Airway epithelial cell (primary cell): ENCODE measurements around the gene AHCY. TPM values are rescaled to one million over a fixed set of nuclear protein-coding genes. Genes with fewer than 3 reads are reported as not detected.

ENCODE experiments used
- total RNA-seq: library from RNA; depleted of rRNA; stranded (reverse); fragments of >200 nt; gene quantifications from 2 replicates; pipeline ENCODE4 v1.2.3, GENCODE V29; 2015

Gene AHCY
- total RNA-seq = 255 and 273 TPM in 2 replicates

DNA sequence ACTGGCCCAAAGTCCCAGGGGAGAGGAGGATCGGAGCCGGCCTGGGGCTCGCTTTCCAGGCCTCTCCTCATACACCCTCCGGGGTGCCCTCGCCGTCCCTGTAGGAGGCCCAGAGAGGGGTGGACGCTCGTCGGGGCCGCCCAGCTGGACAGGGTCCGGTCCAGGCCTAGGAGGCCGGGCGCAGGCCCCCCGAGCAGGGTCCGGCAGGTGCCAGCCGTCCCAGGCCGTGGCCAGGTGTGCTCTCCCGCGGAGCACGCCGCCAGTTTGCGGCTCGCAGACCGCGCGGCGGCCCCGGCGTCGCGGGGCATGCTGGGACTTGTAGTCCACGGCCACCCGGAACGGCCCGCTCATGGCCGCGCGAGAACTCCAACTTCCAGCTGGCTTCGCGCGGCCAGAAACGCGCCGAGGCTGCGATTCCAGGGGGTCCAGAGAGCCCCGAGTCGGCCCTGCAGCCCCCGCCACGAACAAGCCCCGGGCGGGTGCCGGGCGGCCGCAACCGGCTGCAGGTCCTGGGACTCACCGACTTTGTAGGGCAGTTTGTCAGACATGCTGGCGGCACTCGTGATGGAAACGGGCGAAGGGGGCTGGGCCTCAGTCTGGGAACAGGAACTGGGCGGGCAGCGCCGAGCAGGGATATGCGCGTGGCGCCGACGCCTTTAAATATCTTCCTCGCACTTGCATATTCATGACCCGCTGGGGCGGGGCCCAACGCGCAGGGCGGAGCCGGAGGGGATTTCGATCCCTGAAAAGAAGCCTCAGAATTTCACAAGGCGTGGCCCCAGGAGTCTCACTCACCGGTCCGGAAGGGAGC is at the start of gene AHCY:
Gene AHCY, minus strand, starts transcription at position 633 of the 811 bp plus-strand sequence. Its CDS starts 85 bp downstream, at position 548.

DNA sequence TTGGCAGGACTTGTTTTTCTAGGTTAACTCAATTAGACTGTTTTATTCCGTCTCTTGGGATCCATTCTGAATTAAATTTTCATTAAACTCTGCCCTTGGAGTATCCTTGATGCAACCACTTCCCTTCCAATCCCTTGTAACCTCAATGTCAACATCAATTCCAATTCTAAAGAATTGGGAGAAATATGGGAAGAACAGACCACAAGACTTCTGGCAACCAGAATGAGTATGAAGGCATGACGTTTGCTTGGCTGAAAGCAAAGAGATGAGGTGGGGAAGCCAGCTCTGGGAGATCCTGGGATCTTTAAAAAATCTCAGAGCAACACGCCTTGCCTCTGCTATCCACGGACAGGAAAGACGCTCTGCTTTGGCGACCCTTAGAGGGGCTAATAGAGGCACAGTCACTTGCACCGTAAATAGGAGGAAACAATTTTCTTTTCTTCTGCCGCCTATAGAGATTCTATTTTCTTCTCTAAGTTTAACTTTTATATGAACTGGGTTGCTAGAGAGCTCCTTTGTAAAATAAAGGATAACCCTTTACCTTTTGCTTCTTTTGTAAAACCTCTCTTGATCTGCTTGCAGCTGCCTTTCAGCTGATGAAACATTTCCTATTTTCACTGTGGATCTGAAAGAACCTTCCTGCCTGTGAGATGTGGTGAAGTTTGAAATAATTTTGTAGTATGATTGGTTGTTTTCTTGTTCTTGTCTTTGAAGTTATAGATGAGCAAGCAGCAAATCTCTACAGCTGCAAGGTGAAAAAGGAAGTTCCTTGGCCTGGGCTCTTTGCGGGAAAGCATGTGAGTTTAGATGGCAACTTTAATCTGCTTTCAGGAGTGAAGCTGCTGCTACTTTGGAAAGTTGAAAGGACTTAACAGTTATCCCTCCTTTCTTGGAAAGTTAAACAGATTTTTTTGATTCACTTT is 62.2 kb downstream of the AHCY start, which contains the start of gene ASIP:
Gene ASIP, plus strand, starts transcription at position 731 of the 923 bp plus-strand sequence. CDS start 18,952 bp downstream, outside the sequence.

Other genes starting within 250 kb of the AHCY start
- gene EIF2S2, start 191.1 kb downstream of the AHCY start, total RNA-seq = 94.1 and 95.1 TPM in 2 replicates
- gene ASIP, start 61.9 kb downstream of the AHCY start, total RNA-seq = not detected in 2 replicates
- gene ITCH, start 59.9 kb upstream of the AHCY start, total RNA-seq = 37.5 and 46.5 TPM in 2 replicates
- gene DYNLRB1, start 213.1 kb upstream of the AHCY start, total RNA-seq = 120 and 150 TPM in 2 replicates